GM12875 (cell line): ENCODE data around the gene LHX3.

ENCODE experiments used
- H3K4me3 ChIP-seq: one replicate; pipeline ENCODE4 v1.5.1; 2011; ENCODE audit warnings: low read depth, low read length, control low read depth
- TF ChIP-seq, protein P1 (sequence below): IDR thresholded peaks from 2 replicates; pipeline ENCODE4 v1.5.1; 2011; ENCODE audit warnings: low read depth, mild to moderate bottlenecking, control low read depth, inconsistent platforms, low read length, moderate library complexity, borderline replicate concordance; ENCODE audit not compliant: insufficient read depth

LHX3 gene

DNA sequence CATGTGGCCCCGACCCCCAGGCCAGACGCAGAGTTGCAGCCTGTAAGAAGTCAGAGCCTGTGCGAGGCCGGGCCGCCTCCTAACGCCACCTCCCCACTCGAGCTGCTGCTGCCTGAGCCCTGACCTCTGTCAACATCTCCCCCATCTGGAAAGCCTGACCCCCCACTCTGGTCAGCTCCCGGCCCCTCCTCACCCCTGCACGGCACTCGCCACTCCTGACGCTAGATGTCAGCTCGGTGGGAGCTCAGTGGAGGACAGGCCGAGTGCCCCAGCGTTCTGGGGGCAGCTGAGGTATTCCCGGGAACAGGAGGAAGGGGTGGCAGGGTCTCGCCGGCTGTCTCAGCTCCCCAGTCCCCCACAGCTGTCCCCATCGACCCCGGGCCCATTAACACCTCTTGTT is 19.9 kb downstream of the LHX3 start:
- TF ChIP-seq, protein P1, sequence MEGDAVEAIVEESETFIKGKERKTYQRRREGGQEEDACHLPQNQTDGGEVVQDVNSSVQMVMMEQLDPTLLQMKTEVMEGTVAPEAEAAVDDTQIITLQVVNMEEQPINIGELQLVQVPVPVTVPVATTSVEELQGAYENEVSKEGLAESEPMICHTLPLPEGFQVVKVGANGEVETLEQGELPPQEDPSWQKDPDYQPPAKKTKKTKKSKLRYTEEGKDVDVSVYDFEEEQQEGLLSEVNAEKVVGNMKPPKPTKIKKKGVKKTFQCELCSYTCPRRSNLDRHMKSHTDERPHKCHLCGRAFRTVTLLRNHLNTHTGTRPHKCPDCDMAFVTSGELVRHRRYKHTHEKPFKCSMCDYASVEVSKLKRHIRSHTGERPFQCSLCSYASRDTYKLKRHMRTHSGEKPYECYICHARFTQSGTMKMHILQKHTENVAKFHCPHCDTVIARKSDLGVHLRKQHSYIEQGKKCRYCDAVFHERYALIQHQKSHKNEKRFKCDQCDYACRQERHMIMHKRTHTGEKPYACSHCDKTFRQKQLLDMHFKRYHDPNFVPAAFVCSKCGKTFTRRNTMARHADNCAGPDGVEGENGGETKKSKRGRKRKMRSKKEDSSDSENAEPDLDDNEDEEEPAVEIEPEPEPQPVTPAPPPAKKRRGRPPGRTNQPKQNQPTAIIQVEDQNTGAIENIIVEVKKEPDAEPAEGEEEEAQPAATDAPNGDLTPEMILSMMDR: no peak
- H3K4me3 ChIP-seq: no peak overlapping the region

DNA sequence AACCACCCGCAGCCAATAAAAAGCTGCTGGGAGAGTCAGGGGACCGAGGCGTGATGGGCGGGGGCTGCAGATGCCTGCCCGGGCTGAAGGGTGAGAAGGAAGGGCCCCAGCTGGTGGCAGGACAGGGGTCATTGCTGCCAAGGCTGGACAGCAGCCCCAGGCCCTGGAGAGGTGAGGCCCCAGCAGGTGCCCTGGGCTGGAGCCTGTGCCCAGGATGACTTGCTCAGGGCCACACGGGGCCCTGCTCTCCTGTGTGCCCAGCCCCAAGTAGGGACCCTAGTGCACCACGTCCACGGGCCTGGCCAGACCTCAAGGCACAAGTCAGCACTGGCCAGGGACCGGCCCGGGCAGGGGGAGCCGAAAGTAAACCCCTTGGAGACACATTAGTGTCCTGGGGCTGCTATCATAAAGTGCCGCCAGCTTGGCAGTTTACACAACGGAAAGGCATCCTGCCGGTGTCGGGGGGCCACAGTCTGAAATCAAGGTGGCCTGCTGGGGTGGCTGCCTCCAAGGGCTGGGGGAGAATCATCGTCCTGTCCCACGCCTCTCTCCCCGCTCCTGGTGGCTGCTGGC is 22.0 kb downstream of the LHX3 start:
- TF ChIP-seq, protein P1: no peak
- no peak overlapping the region for H3K4me3 ChIP-seq

DNA sequence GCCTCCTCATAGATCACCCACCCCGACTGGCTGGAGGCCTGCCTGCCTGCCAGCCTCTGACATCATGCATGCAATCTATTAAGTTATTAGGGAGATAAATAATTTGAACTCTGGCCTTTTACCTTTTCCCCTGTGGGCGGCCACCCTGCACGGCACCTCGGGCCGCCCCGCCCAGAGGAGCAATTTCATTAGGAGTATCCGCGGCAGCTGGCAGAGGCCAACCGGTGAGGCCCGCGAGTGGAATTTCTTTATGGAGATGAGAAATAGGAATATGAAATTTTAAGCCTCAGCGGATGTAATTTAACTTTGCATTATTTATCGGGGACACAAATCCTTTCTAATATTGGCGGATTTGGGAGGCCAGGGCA is 22.5 kb downstream of the LHX3 start:
- TF ChIP-seq, protein P1: no peak
- H3K4me3 ChIP-seq: no peak overlapping the region

DNA sequence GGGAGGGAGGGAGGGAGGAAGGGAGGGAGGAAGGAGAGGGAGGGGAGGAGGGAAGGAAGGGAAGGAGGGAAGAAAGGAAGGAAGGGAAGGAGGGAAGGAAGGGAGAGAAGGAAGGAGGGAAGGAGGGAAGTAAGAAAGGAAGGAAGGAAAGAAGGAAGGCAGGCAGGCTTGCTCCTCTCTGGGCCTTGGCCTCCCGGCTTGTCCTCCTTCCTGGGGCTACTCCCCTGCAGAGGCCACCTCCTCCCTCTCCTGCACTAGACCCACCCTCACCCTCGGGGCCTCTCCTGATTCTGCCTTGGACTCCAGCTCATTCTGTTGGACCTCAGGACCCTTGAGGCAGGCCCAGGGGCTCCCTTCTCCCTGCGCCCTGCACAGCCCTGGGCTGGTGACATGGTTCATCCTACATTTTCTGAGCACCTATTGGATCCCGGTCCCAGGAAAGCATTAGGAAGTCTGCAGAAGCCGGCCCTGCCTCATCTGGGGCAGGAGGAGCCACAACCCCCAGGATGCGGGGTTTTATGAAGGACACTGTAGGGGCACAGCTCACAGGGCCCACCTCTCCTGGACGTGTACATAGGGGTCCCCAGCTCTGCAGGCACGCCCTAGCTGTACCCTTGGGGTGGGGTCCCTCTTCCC is 23.0 kb downstream of the LHX3 start:
- H3K4me3 ChIP-seq: no peak overlapping the region
- TF ChIP-seq, protein P1: no peak

DNA sequence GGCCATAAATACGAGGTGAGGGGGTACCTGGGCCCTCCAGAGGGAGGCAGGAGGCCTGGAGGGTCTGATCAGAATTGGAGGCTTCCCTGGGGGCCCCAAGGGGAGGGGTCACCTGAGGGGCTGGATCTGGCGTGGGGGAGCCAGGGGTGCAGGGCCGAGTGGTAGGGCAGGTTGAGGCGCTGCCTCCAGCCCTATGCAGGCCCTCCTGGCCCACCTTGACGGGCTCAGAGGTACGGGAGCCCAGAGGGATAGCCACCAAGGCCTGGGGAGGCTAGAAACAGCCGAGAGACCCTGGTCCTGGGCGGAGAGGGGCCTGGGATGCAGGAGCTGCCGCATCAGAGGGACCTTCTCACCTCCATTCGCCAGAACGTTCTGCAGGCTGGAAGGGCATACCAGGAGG is 24.3 kb downstream of the LHX3 start:
- TF ChIP-seq, protein P1: no peak
- no peak overlapping the region for H3K4me3 ChIP-seq

DNA sequence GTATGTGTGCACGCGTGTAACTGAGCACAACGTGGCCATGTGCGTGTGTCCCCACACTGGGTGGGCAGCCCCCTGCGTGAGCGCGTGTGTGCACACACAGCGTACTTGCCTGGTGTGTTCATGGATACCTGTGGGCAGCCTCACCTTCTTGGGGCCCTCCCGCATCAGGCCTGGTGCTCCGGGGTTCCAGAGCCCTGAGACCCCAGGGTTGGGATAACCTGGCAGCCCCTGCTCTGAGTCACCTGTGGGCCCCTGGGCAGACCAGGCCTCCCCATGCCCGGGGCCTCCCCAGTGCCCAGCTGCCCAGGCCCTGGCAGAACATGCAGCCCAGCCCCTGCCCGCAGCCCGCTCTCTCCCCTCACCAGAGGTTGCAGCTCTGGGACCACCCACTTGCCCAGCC is 25.2 kb downstream of the LHX3 start:
- TF ChIP-seq, protein P1: no peak
- H3K4me3 ChIP-seq: no peak overlapping the region

DNA sequence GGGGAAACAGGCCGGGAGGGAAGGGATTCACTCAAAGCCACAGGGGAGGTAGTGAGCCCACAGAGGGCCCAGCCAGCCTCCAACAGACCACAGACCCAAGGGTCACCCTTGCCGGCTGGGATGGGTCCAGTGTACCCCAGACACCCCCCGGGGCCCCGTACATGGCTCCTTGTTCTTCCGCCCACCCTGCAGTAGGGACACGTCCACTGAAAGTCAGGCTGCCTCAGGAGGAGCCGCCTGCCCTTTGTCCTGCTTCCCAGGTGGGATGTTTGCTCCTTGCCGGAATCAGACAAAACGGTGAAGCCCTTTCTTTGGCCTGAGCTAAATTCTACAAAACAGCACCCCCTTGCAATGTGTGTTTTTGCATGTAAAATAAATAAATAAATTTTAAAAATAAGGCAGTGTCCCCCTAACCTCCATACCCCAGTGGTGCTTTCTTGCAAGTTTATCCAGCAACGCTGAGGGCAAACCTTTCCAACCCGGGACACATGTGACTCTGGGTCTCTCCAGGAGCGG is 25.8 kb downstream of the LHX3 start:
- H3K4me3 ChIP-seq: no peak overlapping the region
- TF ChIP-seq, protein P1: no peak
